Measurements from ENCODE around the gene MDH2.
"Not testable (repeated sequence)": the region's sequence is repeated elsewhere in the genome, so short reads cannot be mapped to it uniquely, and the experiment has no call there.

The MDH2 gene

GRCh38 chr7:76047305-76047810, 548 bp upstream of the MDH2 start:
- no peak for DNase-seq (ENCODE audit: low read depth)

- no peak for DNase-seq (ENCODE audit: low read depth)
Measured at GRCh38 chr7:76048668-76048988, 722 bp downstream of the MDH2 start.

GRCh38 chr7:76049295-76049694, 1.4 kb downstream of the MDH2 start:
- DNase-seq (ENCODE audit: low read depth) = no peak

- DNase-seq (ENCODE audit: low read depth) = no peak
Measured at GRCh38 chr7:76050545-76050944, 2.6 kb downstream of the MDH2 start.

GRCh38 chr7:76051840-76052239, 3.9 kb downstream of the MDH2 start:
- DNase-seq (ENCODE audit: low read depth) = no peak

GRCh38 chr7:76052681-76053080, 4.8 kb downstream of the MDH2 start:
- not testable (repeated sequence) for DNase-seq (ENCODE audit: low read depth)

GRCh38 chr7:76053461-76053860, 5.6 kb downstream of the MDH2 start:
- no peak for DNase-seq (ENCODE audit: low read depth)

GRCh38 chr7:76054123-76055120, 6.5 kb downstream of the MDH2 start:
- no peak for DNase-seq (ENCODE audit: low read depth)

GRCh38 chr7:76056241-76056640, 8.3 kb downstream of the MDH2 start:
- no peak for DNase-seq (ENCODE audit: low read depth)

GRCh38 chr7:76057103-76057812, 9.4 kb downstream of the MDH2 start:
- no peak for DNase-seq (ENCODE audit: low read depth)

- DNase-seq (ENCODE audit: low read depth) = no peak
Measured at GRCh38 chr7:76057813-76058145, 9.9 kb downstream of the MDH2 start.

GRCh38 chr7:76058745-76059144, 10.8 kb downstream of the MDH2 start:
- not testable (repeated sequence) for DNase-seq (ENCODE audit: low read depth)

GRCh38 chr7:76060842-76061241, 12.9 kb downstream of the MDH2 start:
- no peak for DNase-seq (ENCODE audit: low read depth)

- DNase-seq (ENCODE audit: low read depth) = no peak
Measured at GRCh38 chr7:76062254-76062653, 14.3 kb downstream of the MDH2 start.

- no peak for DNase-seq (ENCODE audit: low read depth)
Measured at GRCh38 chr7:76063114-76063513, 15.2 kb downstream of the MDH2 start.

GRCh38 chr7:76063525-76063924, 15.6 kb downstream of the MDH2 start:
- DNase-seq (ENCODE audit: low read depth) = no peak

GRCh38 chr7:76064208-76064970, 16.5 kb downstream of the MDH2 start:
- DNase-seq (ENCODE audit: low read depth) = no peak

- DNase-seq (ENCODE audit: low read depth) = no peak
Measured at GRCh38 chr7:76065016-76065612, 17.2 kb downstream of the MDH2 start.

GRCh38 chr7:76066716-76067503, 19.0 kb downstream of the MDH2 start:
- no peak for DNase-seq (ENCODE audit: low read depth)

- DNase-seq (ENCODE audit: low read depth) = no peak
Measured at GRCh38 chr7:76069238-76069638, 21.3 kb downstream of the MDH2 start.

Measured in stimulated activated CD8-positive, alpha-beta memory T cell treated with anti-CD3 and anti-CD28 coated beads, Interleukin-4, amount 100 ng/mL, for 24 hours (primary cell).